Pons (tissue), 1 donor: ENCODE measurements around the gene DENND1B.

Experiments
- DNase-seq: peaks from one replicate; pipeline ENCODE4 v3.0.0-alpha.2; 2016; ENCODE audit warnings: low spot score

The DENND1B gene

DNA sequence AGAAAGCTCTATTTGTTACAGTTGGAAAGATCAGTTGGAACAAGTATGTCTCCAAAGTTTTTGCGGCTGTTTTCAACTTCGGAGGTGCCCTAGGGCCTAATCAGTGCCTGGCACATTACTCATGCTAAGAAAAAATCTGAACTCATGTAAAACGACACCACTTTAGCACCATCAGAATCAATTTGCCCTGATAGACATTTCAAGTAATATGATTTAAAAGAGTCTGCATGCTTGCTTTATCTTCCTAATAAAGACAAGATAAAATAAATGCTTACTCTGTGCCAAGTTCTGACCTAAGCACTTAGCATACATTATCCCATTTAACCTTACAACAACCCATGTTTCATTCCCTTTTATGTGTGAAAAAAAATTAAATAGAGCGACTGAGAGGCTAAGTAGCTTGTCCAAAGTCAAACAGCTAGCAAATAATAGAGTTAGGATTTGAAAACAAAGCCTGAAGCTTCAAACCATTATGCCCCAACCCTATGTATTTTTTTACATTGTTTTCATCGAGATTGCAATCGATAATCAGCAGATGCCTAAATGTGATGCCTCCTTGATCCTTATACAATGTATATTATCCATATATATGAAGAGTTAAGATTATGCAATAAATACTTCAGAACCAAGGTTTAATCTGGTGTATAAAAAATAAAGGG, 91.3 kb downstream of the DENND1B start:
- DNase-seq = no peak

DNA sequence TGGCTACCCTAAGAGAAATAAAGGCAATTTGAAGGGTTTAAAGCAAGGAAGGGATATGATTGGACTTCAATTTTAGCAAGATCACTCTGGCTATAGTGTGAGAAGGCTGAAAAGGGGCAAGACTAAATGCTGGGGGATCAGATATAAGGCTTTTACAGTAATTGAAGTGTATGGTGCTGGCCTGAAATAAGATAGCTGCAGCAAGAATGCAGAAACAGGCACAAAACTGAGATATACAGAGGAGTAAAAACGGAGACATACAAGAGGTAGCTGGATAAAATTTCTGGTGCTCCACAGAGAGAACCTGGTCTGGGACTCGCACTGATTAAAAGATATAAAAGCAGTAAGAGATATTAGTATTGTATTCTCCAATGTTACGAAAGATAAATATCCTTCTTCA, 92.0 kb downstream of the DENND1B start:
- no peak for DNase-seq

- no peak for DNase-seq
Observed at GRCh38 chr1:197680311-197680710, 95.0 kb downstream of the DENND1B start.

DNA sequence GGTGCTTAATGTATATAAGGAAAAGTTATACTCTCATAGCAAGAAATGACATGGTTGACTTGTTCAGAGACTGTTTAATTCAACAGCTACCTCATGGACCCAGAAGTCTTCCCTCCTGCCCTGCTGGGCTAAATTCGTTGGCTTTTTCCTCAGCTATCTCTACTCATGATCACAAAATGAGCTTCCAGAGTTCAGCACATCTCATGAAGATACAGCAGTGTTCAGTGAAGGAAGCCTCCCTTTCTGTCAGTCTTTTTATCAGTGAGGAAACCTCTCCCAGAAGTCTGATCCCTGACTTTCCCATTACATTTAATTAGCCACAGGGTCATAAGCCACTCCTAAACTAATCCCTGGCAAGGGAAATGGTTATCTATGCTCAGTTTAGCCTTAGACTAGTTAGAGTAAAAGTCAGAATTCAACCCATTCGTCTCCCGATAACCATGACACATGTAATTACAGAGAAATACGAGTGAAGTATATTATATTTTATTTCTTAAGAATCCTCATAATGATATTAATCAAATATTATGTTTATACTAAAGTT, 97.5 kb downstream of the DENND1B start:
- no peak for DNase-seq

GRCh38 chr1:197677313-197677712, 98.0 kb downstream of the DENND1B start:
- no peak for DNase-seq

DNA sequence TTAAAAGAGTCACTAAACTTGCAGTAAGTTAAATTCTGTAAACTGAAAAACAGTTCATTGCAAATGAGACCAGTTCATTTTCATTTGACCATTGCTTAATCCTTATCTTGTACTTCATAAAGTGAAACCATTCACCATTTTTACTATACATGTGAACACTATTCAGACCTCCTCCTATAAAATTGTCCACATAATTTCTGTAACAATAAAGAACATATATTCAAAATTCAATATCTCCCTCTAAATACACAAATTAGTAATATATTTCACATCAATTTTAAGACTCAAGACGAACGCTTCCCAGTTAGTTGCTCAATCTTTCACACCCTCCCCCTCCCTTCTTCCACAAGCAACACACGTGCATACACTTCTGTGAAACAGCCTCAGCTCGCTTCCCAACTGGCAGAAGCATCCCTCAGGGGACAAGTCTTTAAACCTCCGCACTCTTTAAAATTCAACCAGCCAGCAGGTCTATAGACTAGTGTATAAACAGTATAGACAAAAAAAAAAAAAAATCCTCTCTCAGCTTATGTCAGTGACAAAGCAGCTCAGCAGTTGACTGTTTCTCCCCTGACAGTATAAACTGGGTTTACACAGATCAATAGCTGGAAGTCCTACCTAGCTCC, 99.6 kb downstream of the DENND1B start:
- DNase-seq = no peak

DNA sequence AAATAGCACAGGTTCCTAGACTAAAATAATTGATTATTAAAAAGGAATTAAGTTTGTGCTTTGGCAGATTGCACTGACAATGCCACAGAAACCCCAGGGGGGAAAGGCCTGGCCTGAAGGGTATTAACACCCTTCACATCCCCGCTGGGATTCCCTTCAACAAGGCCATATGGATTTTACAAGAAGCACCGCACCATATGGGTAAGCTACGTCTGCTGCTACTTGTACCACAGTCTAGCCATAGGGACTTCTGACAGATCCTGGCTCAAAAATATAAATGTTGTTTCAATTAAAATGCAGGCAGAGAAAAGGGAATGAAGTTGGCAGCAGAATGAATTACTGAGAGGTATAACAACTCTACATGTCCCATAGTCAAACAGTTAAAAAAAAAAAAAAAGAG, 101.0 kb downstream of the DENND1B start:
- no peak for DNase-seq

DNA sequence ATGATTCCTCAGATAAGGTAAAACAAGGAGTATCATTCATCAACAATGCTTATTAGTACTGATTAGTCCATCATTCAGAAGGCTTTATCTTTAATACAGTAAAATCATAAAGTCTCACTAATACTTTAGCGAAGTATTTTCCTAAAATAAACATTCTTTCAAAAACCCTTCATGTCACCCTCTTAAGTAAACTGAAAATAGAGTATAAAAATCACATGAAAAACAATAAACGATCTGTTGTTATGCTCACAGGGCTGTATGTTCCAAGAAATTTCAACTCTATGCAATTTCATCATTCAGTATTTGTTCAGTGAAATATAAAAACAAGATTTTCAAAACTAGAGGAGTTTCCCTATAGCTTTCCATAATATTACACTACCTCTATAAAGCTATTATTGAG, 102.0 kb downstream of the DENND1B start:
- no peak for DNase-seq

- no peak for DNase-seq
Observed at GRCh38 chr1:197672347-197672746, 102.9 kb downstream of the DENND1B start.

DNA sequence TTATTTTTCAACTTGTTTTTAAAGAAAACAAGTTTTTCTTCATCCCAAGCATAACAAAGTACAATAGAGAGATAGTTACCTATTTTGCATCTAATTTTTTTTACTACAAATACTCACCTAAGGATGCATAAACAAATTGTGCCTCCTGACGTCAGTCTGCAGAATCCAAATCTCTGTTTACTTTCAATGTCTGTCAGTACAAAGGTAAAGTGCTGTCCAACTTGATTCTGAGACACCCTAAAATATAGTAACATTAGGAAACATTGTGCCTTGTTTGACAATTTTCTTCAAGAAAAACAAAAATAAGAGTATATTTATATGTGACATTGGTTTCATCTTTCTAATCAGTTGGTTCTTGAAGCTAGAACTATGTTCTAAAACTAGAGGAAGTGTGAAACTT, 103.4 kb downstream of the DENND1B start:
- DNase-seq = no peak

DNA sequence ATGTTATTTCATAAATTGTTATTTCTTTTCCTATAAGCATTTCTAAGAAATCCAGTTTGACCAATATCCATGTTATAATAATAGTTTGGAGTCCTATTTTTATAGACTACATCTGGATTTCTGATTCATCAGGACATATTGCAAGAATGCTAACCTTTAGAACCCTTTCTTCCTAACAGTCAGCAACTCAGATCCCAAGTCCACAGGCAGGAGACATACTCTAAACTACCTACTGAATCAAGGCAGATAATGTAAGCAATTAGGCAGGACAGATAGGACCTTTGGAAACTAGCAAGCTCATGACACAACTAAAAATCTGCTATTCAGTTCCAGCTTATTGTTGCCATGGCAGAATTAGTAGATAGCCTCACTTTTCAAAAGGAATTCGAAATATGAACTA, 104.1 kb downstream of the DENND1B start:
- DNase-seq = no peak

DNA sequence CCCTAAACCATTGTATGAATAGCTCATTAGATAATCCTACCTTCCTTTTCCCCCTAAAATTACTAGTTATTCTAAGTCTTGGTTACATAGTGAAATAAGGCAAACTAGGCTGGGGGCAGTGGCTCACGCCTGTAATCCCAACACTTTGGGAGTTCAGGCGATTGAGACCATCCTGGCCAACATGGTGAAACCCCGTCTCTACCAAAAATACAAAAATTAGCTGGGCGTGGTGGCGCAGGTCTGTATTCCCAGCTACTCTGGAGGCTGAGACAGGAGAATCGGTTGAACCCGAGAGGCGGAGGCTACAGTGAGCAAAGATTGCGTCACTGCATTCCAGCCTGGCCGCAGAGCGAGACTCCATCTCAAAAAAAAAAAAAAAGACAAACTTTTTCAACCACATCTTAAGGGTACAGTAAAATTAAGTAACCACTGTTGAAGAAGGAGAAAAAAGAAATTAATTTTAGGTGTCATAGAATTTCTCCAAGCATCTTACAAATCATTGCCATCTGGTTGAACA, 108.5 kb downstream of the DENND1B start:
- no peak for DNase-seq

- no peak for DNase-seq
Observed at GRCh38 chr1:197664391-197664790, 110.9 kb downstream of the DENND1B start.

- no peak for DNase-seq
Observed at GRCh38 chr1:197663162-197663953, 111.9 kb downstream of the DENND1B start.

DNA sequence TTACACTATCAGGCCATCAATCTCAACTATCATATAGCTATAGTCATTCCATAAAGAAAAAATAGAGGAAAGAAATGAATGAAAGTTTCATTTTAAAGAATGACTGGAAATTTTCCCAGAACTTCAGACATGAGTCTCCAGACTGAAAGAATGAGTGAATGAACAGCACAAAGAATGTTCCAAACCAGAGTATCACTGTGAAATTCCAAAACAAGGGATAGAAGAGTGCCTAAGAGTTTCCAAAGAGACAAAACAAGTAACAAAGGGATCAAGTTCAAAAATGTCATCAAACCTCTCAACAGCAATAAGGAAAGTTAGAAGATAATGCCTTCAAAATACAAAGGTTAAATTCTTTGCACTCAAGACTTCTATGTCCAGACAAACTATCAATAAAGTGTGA, 114.9 kb downstream of the DENND1B start:
- no peak for DNase-seq

DNA sequence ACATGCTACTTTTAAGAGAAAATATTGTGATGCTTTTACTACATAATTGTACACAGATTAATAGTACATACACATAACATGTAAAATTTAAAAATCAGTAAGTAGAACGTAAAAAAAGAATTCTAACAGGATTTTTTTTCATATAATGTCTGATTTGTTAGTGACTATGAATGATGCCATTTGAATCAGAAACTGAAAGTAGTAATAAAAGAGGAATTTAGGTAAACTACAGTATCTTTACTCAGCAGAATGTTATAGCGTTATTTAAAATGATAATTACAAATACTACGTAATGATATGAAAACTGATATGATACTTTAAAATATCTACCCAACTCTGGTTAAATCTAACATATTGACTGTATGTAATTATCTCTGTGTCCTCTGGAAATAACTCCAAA, 116.1 kb downstream of the DENND1B start:
- no peak for DNase-seq

DNA sequence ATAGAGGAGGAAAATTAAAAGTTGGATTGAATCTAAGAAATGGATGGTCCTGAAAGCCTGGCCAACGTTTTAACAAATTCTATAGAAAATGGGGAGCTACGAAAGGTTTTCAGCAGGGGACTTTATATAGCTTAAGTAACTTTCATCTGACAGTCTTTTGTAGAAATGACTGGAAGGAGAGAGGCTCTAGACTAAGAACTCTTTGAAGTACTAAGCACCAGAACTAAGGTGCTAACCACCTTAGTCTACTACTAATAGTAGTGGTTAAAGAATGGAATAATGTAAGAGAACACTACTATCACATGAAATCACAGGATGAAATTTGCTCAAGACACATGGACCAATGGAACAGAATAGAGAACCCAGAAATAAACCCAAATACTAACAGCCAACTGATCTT, 126.1 kb downstream of the DENND1B start:
- DNase-seq = no peak

DNA sequence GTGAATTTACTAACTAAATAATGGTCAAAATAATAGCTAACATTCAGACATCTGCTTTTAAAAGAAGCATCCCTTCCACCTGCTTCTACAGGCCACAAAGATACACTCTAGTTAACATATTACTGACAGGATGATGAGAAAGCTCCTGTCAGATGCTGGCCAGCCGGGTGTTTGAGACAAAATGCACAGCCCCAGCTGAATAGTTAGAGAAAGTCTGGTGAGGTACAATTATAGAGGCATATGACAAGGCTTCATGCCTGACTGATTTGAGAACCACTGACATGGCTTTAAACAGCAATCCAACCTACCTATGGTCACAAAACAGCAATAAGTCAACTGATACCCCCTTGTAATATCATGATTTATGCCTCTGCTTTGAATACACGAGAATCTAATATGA, 137.0 kb downstream of the DENND1B start:
- DNase-seq = no peak

GRCh38 chr1:197637406-197637805, 137.9 kb downstream of the DENND1B start:
- no peak for DNase-seq

DNA sequence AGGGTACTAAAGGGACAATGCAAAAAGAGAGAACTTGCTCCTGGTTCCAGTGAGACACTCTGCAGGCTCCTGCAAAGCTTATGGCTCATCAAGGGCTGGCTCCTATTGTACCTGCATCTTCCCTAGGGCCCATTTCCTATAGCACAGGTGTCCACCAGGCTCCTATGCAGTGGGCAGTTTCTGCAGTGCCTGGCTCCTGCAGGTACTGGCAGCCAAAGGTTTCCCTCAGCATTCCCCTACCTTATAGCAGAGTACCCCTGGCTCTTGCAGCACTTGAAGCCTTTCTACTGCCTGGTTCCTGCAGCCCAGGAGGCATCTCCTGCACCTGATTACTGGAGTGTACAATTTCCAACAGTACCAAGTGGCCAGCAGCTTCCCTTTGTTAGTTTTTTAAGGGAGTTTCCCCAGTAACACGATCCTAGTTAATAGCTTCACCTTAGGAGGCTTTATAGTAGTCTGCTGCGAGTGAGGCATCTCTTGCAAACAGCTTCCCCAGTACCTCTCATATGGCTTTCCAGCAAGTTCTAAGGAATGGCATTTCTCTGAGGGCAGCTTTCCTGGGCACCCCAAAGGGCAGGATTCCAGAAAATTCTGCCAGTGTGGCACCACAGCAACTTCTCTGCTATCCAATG, 141.7 kb downstream of the DENND1B start:
- DNase-seq = no peak

DNA sequence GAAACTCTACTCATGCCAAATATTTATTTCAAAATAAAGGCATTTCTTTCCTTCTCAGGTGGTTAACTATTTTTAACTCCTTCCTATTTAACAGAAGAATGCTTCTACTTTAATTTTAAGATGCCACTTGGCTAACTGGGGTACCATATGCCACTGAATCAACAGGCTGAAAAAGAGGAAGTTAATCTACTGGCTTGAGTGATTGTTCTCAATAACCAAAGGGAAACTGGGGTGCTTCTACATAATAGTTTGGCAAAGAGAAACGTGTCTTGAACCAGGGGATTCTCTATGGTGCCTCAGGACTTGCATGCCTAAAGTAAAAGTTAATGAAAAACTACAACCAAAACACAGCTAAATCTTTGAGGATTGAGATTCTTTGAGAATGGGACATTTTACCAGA, 142.6 kb downstream of the DENND1B start:
- no peak for DNase-seq

- no peak for DNase-seq
Observed at GRCh38 chr1:197632005-197632404, 143.3 kb downstream of the DENND1B start.
